Ecto neural progenitor cell (in vitro differentiated cells): Measurements from ENCODE around the gene GABRB3.
A peak's percentile ranks its signal among the peaks of the same experiment; 100 is the strongest.

Experiments used
- DNase-seq: peaks from one replicate; pipeline ENCODE4 v3.0.0-alpha.2; 2018; ENCODE audit warnings: low spot score

The GABRB3 gene

GRCh38 chr15:26772154-26773066 is at the start of gene GABRB3:
Gene GABRB3, minus strand, starts transcription at chr15:26773066.
- DNase-seq = no peak

GRCh38 chr15:26807517-26808427 is 34.9 kb upstream of the GABRB3 start:
- no peak for DNase-seq

DNA sequence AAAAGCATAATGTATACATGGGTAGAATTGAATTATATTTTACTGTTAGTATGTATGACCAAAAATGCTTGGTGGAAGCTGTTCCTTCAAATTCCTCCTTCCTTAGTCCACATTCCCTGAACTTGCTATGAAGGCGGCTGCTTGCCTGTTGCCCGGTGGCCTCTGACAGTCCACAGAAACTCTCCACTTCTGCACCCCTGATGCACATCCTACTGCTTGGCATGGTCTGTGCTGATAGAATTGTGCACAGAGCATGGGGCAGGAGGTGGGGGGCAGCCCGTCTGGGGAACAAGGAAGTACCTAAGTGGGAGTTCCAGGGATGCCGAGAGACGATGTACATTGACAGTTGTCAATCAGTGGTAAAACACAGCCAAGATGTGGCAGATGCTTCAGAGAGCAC is 33.7 kb upstream of the GABRB3 start:
- no peak for DNase-seq

- DNase-seq = no peak
Observed at GRCh38 chr15:26806151-26806550, 33.3 kb upstream of the GABRB3 start.

GRCh38 chr15:26805470-26805869 is 32.6 kb upstream of the GABRB3 start:
- DNase-seq = no peak

GRCh38 chr15:26804063-26804804 is 31.4 kb upstream of the GABRB3 start:
- DNase-seq = no peak

DNA sequence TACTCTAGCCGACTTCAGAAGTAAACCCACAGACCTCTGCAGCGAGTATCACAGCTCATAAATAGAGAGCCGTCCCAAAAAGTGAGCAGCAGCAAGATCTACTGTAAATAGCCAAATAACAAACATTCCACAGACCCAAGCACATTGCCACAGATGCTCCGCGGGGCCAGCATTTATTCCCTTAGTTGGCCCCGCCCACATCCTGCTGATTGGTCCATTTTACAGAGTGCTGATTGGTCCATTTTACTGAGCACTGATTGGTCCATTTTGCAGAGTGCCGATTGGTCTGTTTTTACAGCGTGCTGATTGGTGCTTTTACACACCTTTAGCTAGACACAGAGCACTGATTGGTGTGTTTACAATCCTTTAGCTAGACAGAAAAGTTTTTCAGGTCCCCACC is 17.3 kb upstream of the GABRB3 start:
- no peak for DNase-seq

DNA sequence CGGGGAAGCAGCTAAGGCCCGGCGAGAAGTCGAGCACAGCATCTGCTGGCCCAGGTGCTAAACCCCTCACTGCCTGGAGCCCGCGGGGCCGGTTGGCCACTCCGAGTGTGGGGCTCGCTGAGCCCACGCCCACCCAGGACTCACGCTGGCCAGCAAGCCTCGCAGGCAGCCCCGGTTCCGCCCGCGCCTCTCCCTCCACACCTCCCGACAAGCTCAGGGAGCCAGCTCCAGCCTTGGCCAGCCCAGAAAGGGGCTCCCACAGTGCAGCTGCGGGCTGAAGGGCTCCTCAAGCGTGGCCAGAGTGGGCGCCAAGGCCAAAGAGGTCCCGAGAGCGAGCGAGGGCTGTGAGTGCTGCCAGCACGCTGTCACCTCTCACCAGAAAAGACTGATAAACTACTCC is 8.9 kb upstream of the GABRB3 start:
- no peak for DNase-seq

DNA sequence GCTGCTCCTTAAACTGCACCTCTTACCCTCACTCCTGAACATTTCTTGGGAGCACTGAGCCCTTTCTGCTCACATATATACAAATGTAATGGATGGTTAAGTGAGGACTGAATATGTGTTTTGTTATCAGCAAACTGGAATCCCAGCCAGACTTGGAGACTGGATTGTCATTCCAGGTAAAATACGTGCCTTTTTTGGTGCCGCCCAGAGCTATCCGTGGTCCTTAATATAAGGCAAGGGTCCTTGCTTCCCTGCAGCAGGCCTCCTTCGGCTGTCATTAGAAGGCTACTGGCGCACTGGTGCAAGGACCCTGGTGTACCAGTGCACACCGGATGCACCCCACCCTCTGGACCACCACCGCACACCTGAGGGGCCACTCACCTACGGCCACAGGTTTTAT is 1.1 kb upstream of the GABRB3 start:
- DNase-seq = no peak

DNA sequence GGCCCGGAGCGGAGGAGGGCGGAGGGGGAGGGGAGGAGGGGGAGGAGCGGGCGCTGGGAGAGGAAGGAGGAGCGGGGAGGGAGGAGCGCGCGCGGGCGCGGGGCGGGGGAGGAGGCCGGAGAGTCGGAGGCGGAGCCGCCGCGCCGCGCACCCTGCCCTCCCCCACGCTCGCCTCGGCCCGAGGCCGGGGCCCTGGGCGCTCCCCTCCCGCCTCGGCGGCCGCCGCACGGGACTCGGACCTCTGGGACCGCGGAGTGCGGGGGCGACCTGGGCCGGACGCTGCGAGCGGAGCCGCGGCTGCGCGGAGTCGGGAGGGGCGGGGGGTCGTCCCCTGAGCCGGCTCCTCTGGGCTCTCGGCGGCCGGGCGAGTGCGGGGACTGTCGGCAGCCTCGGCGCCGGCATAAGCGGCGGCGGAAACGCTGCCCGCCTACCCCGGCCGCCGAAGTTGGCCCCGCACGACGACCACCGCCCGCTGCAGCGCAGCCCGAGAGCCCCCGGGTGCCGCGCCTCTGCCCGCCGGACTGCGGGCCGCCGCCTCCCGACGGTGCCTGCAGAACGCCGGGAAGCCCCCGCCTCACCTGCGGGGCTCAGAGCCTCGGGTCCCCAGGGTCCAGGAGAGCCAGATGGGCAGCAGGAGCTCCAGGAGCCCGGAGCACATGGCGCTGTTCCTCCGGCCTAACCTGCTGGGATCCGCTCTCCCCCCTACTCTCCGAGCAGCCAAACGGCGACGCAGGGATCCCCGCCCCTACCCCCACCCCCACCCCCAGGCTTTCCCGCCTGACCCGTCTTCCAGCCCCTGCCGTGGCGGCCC is 406 bp upstream of the GABRB3 start:
- DNase-seq = peak; percentile 87

- peak; percentile 90 for DNase-seq
Observed at GRCh38 chr15:26771578-26772153, 1.2 kb downstream of the GABRB3 start.

DNA sequence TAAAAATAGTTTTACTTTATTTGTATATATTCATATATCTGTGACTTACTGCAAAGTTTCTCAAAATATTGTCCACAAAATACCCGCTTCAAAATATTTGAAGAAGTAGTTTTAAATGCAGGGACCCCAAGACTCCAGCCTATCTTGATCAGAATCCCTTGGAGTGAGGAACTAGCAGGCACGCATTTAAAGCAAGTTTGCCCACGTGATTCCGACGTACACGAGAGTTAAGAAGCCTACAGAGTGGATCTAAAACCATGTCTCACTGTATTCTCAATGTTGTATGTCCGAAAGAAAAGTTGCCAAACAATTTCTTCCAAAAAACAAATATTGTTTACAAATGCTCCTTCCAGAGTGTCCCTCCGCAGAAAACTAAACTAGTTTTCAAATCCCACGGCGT is 1.7 kb downstream of the GABRB3 start:
- DNase-seq = no peak

GRCh38 chr15:26767169-26767670 is 5.6 kb downstream of the GABRB3 start:
- peak; percentile 63 for DNase-seq

GRCh38 chr15:26766262-26766661 is 6.6 kb downstream of the GABRB3 start:
- no peak for DNase-seq

GRCh38 chr15:26759986-26760385 is 12.9 kb downstream of the GABRB3 start:
- no peak for DNase-seq

DNA sequence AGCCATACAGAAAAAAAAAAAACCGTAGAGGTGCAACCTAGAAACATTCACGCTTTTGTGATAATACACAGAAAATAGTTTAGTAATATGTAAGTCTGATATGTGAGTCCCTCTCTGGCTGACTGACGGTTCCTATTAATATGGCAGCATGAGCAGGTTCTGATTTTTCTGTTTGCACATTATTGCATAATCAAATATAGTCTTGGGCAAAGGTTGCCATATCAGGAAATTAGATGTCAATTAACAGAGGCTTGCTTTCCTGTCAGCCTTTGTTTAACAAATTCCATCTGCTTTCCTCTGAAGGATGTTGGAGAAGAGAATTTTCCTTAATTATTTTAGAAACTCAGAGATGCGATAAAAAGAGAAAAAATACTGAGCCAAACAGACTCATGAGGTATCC is 14.8 kb downstream of the GABRB3 start:
- no peak for DNase-seq

GRCh38 chr15:26757141-26757540 is 15.7 kb downstream of the GABRB3 start:
- DNase-seq = no peak

DNA sequence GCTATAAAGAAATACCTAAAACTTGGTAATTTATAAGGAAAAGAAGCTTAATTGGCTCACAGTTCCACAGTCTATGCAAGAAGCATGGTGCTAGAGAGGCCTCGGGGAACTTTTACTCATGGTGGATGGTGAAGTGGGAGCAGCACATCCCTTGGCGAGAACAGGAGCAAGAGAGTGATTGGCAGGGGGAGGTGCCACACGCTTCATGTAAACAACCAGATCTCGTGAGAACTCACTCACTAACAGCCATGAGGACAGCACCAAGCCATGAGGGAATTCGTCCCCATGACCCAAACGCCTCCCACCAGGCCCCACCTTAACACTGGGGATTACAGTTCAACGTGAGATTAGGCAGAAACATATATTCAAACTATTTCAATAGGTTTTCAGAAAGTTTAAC is 28.0 kb downstream of the GABRB3 start:
- no peak for DNase-seq

- DNase-seq = no peak
Observed at GRCh38 chr15:26739791-26740190, 33.1 kb downstream of the GABRB3 start.

DNA sequence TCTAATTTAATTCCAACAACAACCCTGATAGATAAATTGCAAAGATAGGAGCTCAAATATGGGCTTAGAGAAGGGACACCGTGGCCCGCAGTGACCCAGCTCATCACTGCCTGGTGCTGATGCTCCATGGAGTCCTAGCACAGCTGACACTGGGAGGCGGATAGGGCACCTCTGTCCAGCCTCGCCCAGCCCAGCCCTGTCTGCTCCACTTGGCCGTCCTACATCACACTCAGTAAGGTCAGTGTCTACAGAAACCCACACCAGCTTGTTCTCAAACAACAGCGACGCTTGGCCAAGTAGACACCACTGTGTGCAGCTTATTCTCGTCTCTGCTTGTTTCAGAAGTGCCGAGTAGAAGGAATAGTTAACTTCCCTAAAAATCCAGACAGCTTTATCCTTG is 33.9 kb downstream of the GABRB3 start:
- DNase-seq = no peak
